ENCODE results near the gene CCDC24.

Gene CCDC24

GRCh38 chr1:43973981-43974442 is 17.4 kb upstream of the CCDC24 start:
- Histone ChIP-seq H3K36me3 (ENCODE audit: control insufficient read depth in 2 of 2, insufficient read depth in 2 of 2, low read length in 2 of 2) (peaks cover 24 to 28% of the 10 kb centered on the region in 2 donors), H3K4me1 (ENCODE audit: control insufficient read depth in 2 of 2, insufficient read depth in 2 of 2, low read length in 2 of 2) (peaks cover 46 to 53% of the 10 kb centered on the region in 2 donors), H3K9ac (ENCODE audit: low read depth in 1 of 2, low read length in 2 of 2) (peak overlapping the region; percentile 77 to 98), H3K9me3 (ENCODE audit: control insufficient read depth in 2 of 2, low read length in 2 of 2) (no peaks in the 10 kb centered on the region), H3K27ac (ENCODE audit: low read depth in 2 of 2, low read length in 2 of 2) (peak overlapping the region; percentile 96 to 97), H3K27me3 (ENCODE audit: control insufficient read depth in 2 of 2, insufficient read depth in 2 of 2, low read length in 2 of 2) (no peaks in the 10 kb centered on the region), H3K4me3 (ENCODE audit: low read length in 2 of 2) (peak overlapping the region; percentile 89 to 92)

- Histone ChIP-seq H3K9me3 (ENCODE audit: control insufficient read depth in 2 of 2, low read length in 2 of 2) (no peaks in the 10 kb centered on the region), H3K36me3 (ENCODE audit: control insufficient read depth in 2 of 2, insufficient read depth in 2 of 2, low read length in 2 of 2) (peaks cover 24 to 28% of the 10 kb centered on the region in 2 donors), H3K9ac (ENCODE audit: low read depth in 1 of 2, low read length in 2 of 2) (peak within 1 kb of the TSS; percentile 87 to 98), H3K27ac (ENCODE audit: low read depth in 2 of 2, low read length in 2 of 2) (peak within 1 kb of the TSS; percentile 96 to 97), H3K4me1 (ENCODE audit: control insufficient read depth in 2 of 2, insufficient read depth in 2 of 2, low read length in 2 of 2) (peaks cover 46 to 54% of the 10 kb centered on the region in 2 donors), H3K4me3 (ENCODE audit: low read length in 2 of 2) (peak within 1 kb of the TSS; percentile 89 to 92), H3K27me3 (ENCODE audit: control insufficient read depth in 2 of 2, insufficient read depth in 2 of 2, low read length in 2 of 2) (no peaks in the 10 kb centered on the region)
Observed at GRCh38 chr1:43974443-43975248, 16.8 kb upstream of the CCDC24 start, which contains the start of gene ATP6V0B. TSS of gene ATP6V0B (plus strand) at chr1:43974960. CDS start at chr1:43975041, 81 bp downstream.

GRCh38 chr1:43975249-43975961 is 16.0 kb upstream of the CCDC24 start:
- Histone ChIP-seq H3K9ac (ENCODE audit: low read depth in 1 of 2, low read length in 2 of 2) (peak overlapping the region; percentile 87 to 98), H3K4me3 (ENCODE audit: low read length in 2 of 2) (peak overlapping the region; percentile 89 to 92), H3K36me3 (ENCODE audit: control insufficient read depth in 2 of 2, insufficient read depth in 2 of 2, low read length in 2 of 2) (peaks cover 24 to 28% of the 10 kb centered on the region in 2 donors), H3K27me3 (ENCODE audit: control insufficient read depth in 2 of 2, insufficient read depth in 2 of 2, low read length in 2 of 2) (no peaks in the 10 kb centered on the region), H3K9me3 (ENCODE audit: control insufficient read depth in 2 of 2, low read length in 2 of 2) (no peaks in the 10 kb centered on the region), H3K27ac (ENCODE audit: low read depth in 2 of 2, low read length in 2 of 2) (peak overlapping the region; percentile 96 to 97), H3K4me1 (ENCODE audit: control insufficient read depth in 2 of 2, insufficient read depth in 2 of 2, low read length in 2 of 2) (peaks cover 50 to 58% of the 10 kb centered on the region in 2 donors)

GRCh38 chr1:43976045-43976444 is 15.4 kb upstream of the CCDC24 start:
- peak overlapping the region in 1 of 2 donors; percentile 97 for H3K27ac ChIP-seq (ENCODE audit: low read depth in 2 of 2, low read length in 2 of 2)
- H3K36me3 ChIP-seq (ENCODE audit: control insufficient read depth in 2 of 2, insufficient read depth in 2 of 2, low read length in 2 of 2) = peaks cover 24 to 28% of the 10 kb centered on the region in 2 donors
- H3K4me3 ChIP-seq (ENCODE audit: low read length in 2 of 2) = peak overlapping the region; percentile 89 to 92
- H3K9me3 ChIP-seq (ENCODE audit: control insufficient read depth in 2 of 2, low read length in 2 of 2) = no peaks in the 10 kb centered on the region
- no peaks in the 10 kb centered on the region for H3K27me3 ChIP-seq (ENCODE audit: control insufficient read depth in 2 of 2, insufficient read depth in 2 of 2, low read length in 2 of 2)
- H3K4me1 ChIP-seq (ENCODE audit: control insufficient read depth in 2 of 2, insufficient read depth in 2 of 2, low read length in 2 of 2) = peaks cover 51 to 58% of the 10 kb centered on the region in 2 donors
- peak overlapping the region; percentile 87 to 98 for H3K9ac ChIP-seq (ENCODE audit: low read depth in 1 of 2, low read length in 2 of 2)

- Histone ChIP-seq H3K27me3 (ENCODE audit: control insufficient read depth in 2 of 2, insufficient read depth in 2 of 2, low read length in 2 of 2) (no peaks in the 10 kb centered on the region), H3K9ac (ENCODE audit: low read depth in 1 of 2, low read length in 2 of 2) (no peak overlapping the region), H3K36me3 (ENCODE audit: control insufficient read depth in 2 of 2, insufficient read depth in 2 of 2, low read length in 2 of 2) (peaks cover 25 to 28% of the 10 kb centered on the region in 2 donors), H3K4me1 (ENCODE audit: control insufficient read depth in 2 of 2, insufficient read depth in 2 of 2, low read length in 2 of 2) (peaks cover 56 to 60% of the 10 kb centered on the region in 2 donors), H3K4me3 (ENCODE audit: low read length in 2 of 2) (no peak overlapping the region), H3K27ac (ENCODE audit: low read depth in 2 of 2, low read length in 2 of 2) (no peak overlapping the region), H3K9me3 (ENCODE audit: control insufficient read depth in 2 of 2, low read length in 2 of 2) (no peaks in the 10 kb centered on the region)
Observed at GRCh38 chr1:43976890-43977289, 14.5 kb upstream of the CCDC24 start.

- Histone ChIP-seq H3K4me3 (ENCODE audit: low read length in 2 of 2) (no peak overlapping the region), H3K27me3 (ENCODE audit: control insufficient read depth in 2 of 2, insufficient read depth in 2 of 2, low read length in 2 of 2) (no peaks in the 10 kb centered on the region), H3K4me1 (ENCODE audit: control insufficient read depth in 2 of 2, insufficient read depth in 2 of 2, low read length in 2 of 2) (peaks cover 56 to 60% of the 10 kb centered on the region in 2 donors), H3K9ac (ENCODE audit: low read depth in 1 of 2, low read length in 2 of 2) (no peak overlapping the region), H3K27ac (ENCODE audit: low read depth in 2 of 2, low read length in 2 of 2) (no peak overlapping the region), H3K9me3 (ENCODE audit: control insufficient read depth in 2 of 2, low read length in 2 of 2) (no peaks in the 10 kb centered on the region), H3K36me3 (ENCODE audit: control insufficient read depth in 2 of 2, insufficient read depth in 2 of 2, low read length in 2 of 2) (peaks cover 22 to 23% of the 10 kb centered on the region in 2 donors)
Observed at GRCh38 chr1:43977376-43978263, 13.8 kb upstream of the CCDC24 start.

GRCh38 chr1:43978264-43978550 is 13.2 kb upstream of the CCDC24 start:
- Histone ChIP-seq H3K27ac (ENCODE audit: low read depth in 2 of 2, low read length in 2 of 2) (no peak overlapping the region), H3K27me3 (ENCODE audit: control insufficient read depth in 2 of 2, insufficient read depth in 2 of 2, low read length in 2 of 2) (no peaks in the 10 kb centered on the region), H3K9ac (ENCODE audit: low read depth in 1 of 2, low read length in 2 of 2) (peak overlapping the region in 1 of 2 donors; percentile 71), H3K9me3 (ENCODE audit: control insufficient read depth in 2 of 2, low read length in 2 of 2) (no peaks in the 10 kb centered on the region), H3K4me1 (ENCODE audit: control insufficient read depth in 2 of 2, insufficient read depth in 2 of 2, low read length in 2 of 2) (peaks cover 56 to 60% of the 10 kb centered on the region in 2 donors), H3K4me3 (ENCODE audit: low read length in 2 of 2) (peak overlapping the region; percentile 65 to 71), H3K36me3 (ENCODE audit: control insufficient read depth in 2 of 2, insufficient read depth in 2 of 2, low read length in 2 of 2) (peaks cover 20% of the 10 kb centered on the region in 2 donors)

- peaks cover 20% of the 10 kb centered on the region in 2 donors for H3K36me3 ChIP-seq (ENCODE audit: control insufficient read depth in 2 of 2, insufficient read depth in 2 of 2, low read length in 2 of 2)
- H3K9ac ChIP-seq (ENCODE audit: low read depth in 1 of 2, low read length in 2 of 2) = peak within 1 kb of the TSS; percentile 49 to 71
- no peaks in the 10 kb centered on the region for H3K27me3 ChIP-seq (ENCODE audit: control insufficient read depth in 2 of 2, insufficient read depth in 2 of 2, low read length in 2 of 2)
- H3K9me3 ChIP-seq (ENCODE audit: control insufficient read depth in 2 of 2, low read length in 2 of 2) = no peaks in the 10 kb centered on the region
- H3K4me1 ChIP-seq (ENCODE audit: control insufficient read depth in 2 of 2, insufficient read depth in 2 of 2, low read length in 2 of 2) = peaks cover 56 to 57% of the 10 kb centered on the region in 2 donors
- peak within 1 kb of the TSS; percentile 65 to 71 for H3K4me3 ChIP-seq (ENCODE audit: low read length in 2 of 2)
- peak within 1 kb of the TSS; percentile 57 to 60 for H3K27ac ChIP-seq (ENCODE audit: low read depth in 2 of 2, low read length in 2 of 2)
Observed at GRCh38 chr1:43978551-43979260, 12.7 kb upstream of the CCDC24 start, which contains the start of gene B4GALT2. TSS of gene B4GALT2 (plus strand) at chr1:43979210. CDS start at chr1:43981161, 1,951 bp downstream.

GRCh38 chr1:43979261-43979527 is 12.2 kb upstream of the CCDC24 start:
- H3K4me1 ChIP-seq (ENCODE audit: control insufficient read depth in 2 of 2, insufficient read depth in 2 of 2, low read length in 2 of 2) = peaks cover 51 to 52% of the 10 kb centered on the region in 2 donors
- H3K9me3 ChIP-seq (ENCODE audit: control insufficient read depth in 2 of 2, low read length in 2 of 2) = no peaks in the 10 kb centered on the region
- H3K4me3 ChIP-seq (ENCODE audit: low read length in 2 of 2) = peak overlapping the region in 1 of 2 donors; percentile 65
- peak overlapping the region in 1 of 2 donors; percentile 21 for H3K9ac ChIP-seq (ENCODE audit: low read depth in 1 of 2, low read length in 2 of 2)
- H3K27me3 ChIP-seq (ENCODE audit: control insufficient read depth in 2 of 2, insufficient read depth in 2 of 2, low read length in 2 of 2) = no peaks in the 10 kb centered on the region
- peaks cover 20% of the 10 kb centered on the region in 2 donors for H3K36me3 ChIP-seq (ENCODE audit: control insufficient read depth in 2 of 2, insufficient read depth in 2 of 2, low read length in 2 of 2)
- peak overlapping the region; percentile 57 to 60 for H3K27ac ChIP-seq (ENCODE audit: low read depth in 2 of 2, low read length in 2 of 2)

Data from mucosa of rectum (tissue), 2 donors.